PFSK-1 (cell line): ENCODE data around the gene GFOD2.

Source experiments
- POLR2AphosphoS5 ChIP-seq: IDR thresholded peaks from 2 replicates; pipeline ENCODE4 v1.6.1; 2012; ENCODE audit warnings: low read depth, mild to moderate bottlenecking, control low read depth, low read length, moderate library complexity
- TAF1 ChIP-seq: IDR thresholded peaks from 2 replicates; pipeline ENCODE4 v1.6.1; 2012; ENCODE audit warnings: low read length, control low read depth, borderline replicate concordance; ENCODE audit not compliant: insufficient read depth

GRCh38 chr16:67667817-67668494, 51.2 kb downstream of the GFOD2 start:
- TF ChIP-seq POLR2AphosphoS5: no peak
- no peak for TF ChIP-seq TAF1
